Measurements from ENCODE around the gene SRGN. TPM values are rescaled to one million over a fixed set of nuclear protein-coding genes. Genes with fewer than 3 reads are reported as not detected.

SRGN gene
- total RNA-seq, 1 donor from 2014 or later: 24.8 TPM

DNA sequence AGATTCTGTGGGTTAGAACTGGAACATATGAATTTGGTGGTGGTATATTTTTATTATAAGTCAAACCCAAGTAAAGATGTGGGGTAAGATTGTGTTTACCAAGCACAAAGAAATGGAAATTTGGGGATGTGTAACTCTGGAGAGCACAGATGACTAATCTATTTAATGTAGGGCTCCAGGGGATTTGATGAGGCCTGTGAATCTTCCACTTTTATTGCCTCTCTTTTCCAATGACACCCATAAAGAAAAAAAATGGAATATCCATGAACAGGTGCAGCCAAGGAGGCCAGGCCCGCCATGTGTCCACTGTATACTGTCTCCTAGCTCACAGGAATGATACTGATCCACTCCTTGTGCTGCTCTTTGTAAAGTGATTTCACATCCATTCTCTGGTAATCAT, 2.8 kb downstream of the SRGN start:
- no peak for DNase-seq

DNA sequence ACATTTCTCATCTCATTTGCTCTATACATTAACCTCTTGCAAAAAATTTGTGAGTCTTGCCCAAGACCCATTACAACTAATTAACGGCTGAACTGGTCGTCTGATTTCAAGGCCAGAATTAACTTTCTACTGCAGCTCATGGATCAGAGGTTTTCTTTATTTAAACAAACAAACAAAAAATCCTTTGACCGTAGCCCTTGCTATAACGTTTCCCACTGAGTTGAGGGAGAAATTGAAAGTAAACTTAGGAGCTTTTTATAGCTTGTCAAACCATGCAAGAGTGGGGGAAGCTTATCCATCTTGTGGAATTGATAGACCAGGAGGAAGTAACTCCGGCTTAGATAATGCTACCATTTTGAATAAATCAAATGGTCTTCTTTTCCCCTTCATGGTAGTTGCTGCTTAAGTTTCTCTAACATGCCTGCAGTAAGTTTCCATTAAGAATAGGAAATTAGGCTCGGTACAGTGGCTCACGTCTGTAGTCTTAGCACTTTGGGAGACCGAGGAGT, 3.3 kb downstream of the SRGN start:
- no peak for DNase-seq

DNA sequence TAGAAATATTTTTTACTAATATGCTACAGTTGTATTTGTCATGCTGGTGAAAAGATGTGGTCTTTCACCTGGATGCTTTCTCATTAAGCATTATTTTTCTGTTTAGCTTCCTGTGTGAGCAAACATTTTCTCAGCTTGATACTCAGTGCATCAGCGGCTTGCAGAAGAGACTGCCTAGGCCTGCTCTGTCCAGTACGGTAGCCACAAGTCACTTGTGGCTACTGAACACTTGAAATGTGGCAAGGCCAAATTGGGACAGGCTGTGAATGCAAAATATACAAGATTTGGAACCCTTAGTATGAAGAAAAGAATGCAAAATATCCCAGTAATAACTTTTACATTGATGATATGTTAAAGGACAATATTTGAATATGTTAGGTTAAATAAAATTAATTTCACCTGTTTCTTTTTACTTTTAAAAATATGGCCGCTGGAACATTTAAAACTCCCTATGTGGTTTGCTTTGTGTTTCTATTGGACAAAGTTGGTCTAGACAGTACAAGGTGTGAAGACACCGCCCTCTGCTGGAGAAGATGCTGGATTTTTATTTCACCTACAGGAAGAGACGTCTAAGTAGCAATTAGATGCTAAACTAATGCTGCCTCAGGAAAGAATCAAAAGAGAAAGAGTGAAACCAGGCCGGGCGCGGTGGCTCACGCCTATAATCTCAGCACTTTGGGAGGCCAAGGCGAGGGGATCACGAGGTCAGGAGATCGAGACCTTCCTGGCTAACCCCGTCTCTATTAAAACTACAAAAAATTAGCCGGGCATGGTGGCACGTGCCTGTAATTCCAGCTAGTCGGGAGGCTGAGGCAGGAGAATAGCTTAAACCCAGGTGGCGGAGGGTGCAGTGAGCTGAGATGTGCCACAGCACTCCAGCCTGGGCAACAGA, 5.3 kb downstream of the SRGN start:
- no peak for DNase-seq

DNA sequence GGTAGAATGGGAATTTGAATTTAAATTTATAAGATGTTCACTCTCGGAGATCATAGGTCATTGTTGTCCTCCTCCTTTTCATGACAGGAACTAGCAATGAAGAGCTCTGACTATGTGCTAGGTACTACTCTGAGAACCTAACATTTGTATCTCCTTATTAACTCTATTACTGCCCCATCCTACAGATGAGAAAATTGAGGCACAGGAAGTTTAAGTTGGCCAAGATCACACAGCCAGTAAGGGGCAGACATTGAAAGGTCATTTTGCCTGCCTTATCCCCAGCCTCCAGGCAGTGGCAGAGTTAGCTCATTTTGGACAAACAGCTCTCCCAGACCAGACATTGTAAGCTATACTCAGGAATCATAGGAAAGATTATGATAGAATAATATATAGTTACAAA, 6.0 kb downstream of the SRGN start:
- no peak for DNase-seq

DNA sequence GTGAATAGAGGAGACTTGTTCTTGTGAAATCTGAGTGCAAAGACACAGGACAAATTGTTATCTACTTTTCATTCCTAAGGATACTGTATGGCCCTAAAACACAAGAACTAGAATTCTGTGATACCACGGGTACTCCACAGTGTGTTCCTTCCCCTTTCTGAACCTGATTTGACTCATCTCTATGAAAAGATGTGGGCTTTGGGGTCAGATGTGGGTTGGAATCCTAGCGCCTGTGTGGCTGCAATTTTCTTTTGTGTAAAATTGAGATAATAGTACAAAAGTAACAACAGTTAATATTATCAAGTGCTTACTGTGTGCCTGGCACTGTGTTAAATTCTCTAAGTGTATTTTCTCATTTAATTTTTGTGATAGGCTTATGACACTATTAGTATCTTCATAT, 8.1 kb downstream of the SRGN start:
- no peak for DNase-seq

DNA sequence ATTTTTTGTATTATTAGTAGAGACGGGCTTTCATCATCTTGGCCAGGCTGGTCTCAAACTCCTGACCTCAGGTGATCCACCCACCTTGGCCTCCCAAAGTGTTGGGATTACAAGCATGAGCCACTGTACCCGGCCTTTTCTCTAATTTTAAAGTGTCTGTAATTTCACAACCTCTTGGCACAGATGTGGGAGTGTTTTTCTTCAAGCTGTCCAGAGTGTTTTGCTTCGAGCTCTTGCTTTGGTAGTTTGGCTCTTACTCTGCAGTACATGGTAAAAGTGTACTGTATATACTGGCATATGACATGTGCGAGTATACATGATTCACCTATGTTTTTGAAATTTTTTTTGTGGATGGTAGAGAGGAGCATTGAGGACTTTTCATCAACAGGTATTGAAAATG, 9.8 kb downstream of the SRGN start:
- DNase-seq: no peak

DNA sequence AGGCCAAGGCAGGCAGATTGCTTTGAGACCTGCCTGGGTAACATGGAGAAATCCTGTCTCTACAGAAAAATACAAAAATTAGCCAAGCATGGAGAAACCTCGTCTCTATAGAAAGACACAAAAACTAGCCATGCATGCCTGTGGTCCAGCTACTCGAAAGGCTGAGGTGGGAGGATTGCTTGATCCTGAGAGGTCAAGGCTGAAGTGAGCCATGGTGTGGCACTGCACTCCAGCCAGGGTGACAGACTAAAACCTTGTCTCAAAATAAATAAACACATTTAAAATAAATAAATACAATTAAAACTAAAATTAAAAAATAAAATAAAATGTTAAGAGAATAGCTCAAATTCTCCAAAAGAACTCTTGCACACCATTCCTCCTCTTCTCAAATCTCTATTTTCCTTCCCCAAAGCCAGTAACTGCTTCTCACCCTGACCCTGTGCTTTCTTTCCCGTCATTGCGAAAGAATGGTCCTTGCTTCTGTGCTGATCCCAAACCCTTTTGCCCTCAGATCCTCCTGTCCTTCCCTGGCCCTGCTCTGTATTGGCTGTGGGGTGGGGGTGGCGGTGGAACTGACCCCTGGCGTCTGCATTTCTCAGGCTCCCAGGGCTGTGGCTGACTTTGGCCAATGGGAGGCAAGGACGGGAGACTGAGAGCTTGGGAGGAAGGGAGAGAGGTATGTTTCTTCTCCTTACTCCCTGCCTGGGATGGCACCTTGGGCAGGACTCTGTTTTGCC, 12.4 kb downstream of the SRGN start:
- no peak for DNase-seq

DNA sequence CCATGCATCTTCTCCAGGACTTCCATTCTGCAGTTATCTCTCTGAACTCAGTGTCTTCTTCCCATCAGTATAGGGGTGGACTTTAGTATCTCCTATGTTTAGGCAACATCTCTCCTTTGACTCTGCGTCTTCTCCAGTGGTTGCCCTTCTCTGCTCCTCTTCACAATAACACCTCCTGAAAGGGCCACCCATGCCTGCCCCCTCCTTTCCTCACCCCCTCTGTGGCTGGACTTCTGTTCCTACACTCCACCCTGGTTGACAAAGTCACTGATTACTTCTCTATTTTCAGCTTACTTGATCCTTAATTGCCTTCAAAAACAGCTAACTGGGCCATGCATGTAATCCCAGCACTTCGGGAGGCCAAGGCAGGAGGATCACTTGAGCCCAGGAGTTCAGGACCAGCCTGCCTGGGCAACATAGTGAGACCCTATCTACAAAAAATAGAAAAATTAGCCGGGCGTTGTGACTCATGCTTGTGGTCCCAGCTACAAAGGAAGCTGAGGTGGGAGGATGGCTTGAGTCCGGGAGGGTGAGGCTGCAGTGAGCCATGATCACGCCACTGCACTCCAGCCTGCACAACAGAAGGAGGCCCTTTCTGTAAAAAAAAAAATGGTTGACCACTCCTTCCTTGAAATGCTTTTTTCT, 13.7 kb downstream of the SRGN start:
- DNase-seq: no peak

DNA sequence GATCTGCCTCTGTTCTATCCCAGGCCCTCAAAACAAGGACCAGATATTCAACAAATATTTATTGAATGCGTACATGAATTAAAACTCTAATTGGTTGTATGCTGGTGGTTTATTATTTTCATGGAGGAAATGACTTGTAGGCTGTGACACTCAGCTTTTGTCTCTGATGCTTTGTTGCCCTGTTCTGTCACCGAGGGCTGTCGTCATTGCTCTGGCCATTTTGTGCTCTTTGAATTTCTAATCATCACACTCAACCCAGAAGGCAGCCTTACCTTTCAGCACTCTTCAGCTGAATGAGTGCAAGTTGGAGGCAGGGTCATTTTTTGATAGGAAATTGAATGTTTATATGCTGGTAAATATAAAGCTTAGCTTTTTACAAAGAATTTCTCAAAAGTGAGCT, 14.5 kb downstream of the SRGN start:
- DNase-seq: no peak

DNA sequence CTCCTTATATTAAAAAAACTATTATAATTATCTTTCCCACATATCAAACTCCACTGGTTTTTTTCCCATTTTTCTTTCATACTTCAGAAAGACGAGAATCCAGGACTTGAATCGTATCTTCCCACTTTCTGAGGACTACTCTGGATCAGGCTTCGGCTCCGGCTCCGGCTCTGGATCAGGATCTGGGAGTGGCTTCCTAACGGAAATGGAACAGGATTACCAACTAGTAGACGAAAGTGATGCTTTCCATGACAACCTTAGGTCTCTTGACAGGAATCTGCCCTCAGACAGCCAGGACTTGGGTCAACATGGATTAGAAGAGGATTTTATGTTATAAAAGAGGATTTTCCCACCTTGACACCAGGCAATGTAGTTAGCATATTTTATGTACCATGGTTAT, 15.9 kb downstream of the SRGN start:
- DNase-seq: no peak

DNA sequence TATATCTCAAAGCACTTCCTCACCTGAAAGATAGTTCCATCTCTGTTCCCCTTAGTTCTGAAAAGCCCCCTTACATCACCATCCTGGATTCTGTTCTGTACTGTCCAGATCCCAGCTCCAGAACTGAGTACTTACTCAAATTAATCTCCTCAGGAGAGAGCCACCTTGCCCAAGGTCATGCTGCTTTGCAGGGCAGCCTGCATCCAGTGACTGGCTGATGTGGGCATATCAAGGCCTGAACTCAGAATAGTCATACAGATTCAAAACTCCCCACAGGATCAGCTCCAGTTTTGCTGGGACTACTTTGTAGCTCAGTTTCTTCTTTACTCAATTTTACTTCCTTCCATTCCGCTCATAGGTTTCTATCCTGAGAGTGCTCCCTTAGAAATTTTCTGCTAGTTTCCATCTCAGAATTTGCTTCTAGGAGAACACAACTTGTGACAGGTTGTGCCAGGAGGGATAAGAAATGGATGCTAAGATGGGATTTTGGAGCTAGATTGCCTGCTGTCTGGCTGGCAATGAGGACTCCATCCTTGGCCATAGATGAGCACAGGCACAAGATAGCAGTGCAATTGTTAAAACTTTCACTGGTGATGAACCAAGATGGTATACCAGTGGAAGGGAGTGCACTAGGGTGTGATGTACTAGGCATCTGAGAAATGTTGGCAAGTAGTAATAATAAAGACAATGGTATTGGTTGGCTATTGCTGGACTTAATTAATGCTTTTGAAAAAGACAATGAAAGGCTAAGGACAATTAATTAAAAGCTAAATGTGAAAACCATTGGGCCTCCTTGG, 17.3 kb downstream of the SRGN start:
- DNase-seq: no peak

DNA sequence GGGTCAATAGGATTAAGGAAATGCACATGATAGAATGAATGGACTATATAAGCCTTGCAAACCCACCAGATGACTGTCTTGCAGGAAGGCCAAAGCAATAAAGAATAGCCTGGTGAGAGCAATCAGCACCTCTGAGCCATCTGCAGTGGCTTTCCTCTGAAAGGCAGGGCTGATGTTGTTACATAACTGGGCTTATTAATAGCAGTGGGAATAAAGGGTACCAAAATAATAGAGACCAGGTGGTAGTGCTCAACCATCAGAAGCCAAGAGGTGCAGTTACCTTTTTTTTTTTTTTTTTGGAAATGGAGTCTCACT, 19.2 kb downstream of the SRGN start:
- no peak for DNase-seq

DNA sequence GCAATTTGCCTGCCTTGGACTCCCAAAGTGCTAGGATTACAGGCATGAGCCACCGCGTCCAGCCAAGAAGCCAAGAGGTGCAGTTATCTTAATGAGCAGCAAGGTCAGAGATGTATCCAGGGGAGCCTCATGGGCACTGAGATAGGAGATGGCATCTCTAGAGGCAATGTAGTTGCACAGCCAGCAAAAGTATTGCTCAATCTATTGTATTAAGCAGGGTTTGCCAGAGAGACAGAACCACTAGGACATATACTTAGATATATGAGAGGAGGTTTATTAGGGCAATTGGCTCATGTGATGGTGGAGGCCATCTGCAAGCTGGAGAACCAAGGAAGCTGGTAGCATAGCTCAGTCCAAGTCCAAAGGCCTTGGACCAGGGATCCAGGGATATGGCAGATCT, 19.8 kb downstream of the SRGN start:
- DNase-seq: no peak

DNA sequence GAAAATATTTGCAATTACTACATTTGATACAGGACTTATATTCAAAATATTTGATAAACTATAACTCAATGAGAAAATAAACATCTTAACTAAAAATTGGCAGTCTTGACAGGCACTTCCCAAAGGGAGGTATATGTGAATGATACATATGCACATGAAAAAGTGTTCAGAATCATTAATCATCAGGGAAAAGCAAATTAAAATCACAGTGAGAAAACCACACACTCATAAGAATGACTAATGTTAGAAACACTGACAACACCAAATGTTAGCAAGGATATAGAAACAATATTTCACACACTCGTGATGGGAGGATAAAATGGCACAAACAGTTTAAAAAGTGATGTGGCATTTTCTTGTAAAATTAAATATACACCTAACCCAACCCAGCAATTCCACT, 32.0 kb downstream of the SRGN start:
- no peak for DNase-seq

DNA sequence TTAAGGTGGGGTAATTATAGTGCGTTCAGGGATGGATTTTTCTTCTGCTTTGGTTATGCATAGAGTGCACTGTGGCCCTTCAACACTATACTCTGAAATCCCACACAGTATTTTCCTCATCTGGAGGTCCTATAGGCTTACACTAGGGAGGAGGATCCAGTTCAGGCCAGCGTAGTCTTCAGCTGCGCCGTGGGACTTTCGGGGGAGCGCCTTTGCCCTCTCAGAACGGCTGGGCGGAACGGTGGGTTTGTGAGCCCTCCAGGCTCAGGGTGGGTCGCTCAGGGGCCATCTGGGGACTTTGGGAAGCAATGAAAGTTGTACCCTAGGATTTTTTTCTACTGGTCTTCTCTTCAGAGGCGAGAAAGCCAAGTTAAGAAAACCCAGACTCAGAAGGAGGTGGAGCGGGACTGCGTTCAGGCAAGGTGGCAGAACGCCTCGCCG, 35.4 kb downstream of the SRGN start:
- no peak for DNase-seq

DNA sequence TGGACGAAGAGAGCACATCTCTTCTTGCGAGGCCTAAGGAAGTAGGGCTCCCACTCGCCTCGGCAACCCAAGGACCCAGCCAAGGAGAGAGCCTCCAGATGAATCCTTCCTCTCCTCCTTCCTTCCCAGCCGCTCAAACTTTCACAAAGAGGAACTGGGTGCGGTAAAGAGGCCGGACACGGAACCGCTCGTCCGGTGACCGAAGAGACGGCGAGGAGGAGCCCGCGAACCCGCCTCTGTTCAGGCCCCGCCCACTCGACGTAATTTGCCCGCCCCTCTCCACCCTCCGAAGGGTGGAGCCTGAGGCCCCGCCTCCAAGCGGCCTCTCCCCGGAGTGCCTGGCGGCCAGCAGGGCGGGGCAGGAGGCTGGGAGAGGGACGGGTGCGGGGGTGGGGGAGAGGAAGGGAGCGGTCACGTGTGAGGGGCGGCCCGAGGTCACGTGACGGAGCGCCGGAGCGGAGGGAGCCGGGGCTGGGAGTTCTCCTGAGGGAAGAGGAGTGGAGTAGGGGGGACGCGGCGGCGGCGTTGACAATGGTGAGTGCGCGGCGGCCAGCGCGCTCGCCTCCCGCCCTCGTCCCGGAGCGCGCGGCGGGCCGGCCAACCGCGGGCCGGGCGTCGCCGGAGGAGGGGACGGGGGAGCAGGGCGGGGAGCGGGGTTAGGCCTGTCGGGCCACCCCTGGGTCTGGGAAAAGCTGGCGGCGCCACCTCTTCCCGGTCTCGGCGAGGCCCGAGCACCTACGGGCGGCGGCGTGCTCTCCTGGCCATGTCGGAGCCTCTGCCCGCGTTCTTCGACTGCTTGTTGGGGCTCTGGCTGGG, 36.1 kb downstream of the SRGN start, which contains the start of gene VPS26A:
VPS26A (plus strand) TSS at position 432 of the 816 bp plus-strand sequence; CDS start at position 532, 100 bp downstream.
- peak; percentile 100 for DNase-seq

DNA sequence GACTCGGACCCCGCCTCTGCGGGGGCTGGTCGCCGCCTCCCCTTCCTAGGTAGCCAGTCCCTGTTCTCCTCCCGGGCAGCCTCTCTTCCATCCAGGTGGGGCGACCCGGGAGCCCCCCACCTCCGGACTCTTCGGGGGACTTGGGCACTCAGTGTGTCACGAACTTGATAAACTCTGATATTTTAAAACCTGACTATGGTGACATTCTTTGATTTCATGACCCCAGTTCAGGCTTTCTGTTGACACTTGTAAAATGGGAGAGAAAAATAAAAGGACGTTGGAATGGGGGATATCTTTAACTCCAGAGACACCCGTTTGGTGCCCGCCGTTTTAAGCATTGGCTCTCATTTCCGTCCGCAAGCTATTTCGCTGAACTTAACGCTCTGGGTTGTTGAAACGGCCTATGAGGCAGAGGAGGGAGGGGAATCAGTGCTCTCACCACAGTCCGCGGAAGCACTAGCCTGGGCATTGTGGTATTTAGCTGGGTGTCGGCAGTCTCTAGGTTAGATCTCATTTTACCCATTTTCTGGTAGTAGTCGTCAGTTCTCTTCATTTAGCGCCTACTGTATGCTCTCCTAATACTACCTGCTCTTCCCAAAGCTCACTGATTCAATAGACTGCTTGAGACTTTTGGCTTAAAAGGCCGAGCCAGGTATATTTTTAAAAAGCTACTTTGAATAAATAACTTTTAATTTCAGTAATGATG, 36.8 kb downstream of the SRGN start:
- peak; percentile 30 for DNase-seq

DNA sequence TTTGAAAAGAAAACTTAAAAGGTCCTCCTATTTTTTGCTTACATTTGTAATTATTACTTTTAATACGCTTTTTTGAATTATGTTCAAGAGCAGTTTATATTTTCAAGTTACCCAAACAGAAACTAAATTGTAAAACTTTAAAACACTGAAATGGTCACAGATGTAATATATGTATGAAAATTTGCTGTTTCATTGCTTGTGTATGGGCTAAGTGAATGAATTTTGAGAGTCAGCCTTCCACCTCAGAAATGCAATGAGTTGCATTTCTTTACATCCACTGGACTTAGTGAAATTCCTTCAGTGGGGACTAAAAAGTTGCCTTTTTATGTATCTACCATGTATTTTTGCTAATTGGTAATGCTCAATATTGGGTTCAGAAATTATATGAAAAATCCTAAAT, 37.7 kb downstream of the SRGN start:
- DNase-seq: no peak

DNA sequence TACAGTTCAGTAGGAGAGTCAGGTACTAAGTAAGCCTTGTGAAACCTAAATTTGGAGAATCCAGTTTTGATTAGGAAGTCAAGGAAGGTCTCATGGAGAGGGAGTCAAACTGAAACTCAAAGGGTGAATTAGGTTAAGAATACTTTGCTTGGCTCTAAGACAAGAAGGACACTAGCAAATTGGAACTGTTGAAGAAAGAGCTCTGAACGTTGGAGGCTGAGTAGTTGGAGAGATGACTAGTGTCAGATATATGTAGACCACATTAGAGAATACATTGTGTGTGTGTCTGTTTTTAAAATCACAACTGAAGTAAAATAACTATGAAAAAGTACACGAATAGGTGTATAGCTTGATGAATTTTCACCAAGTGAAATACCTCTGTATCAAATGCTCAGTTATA, 42.3 kb downstream of the SRGN start:
- DNase-seq: no peak

DNA sequence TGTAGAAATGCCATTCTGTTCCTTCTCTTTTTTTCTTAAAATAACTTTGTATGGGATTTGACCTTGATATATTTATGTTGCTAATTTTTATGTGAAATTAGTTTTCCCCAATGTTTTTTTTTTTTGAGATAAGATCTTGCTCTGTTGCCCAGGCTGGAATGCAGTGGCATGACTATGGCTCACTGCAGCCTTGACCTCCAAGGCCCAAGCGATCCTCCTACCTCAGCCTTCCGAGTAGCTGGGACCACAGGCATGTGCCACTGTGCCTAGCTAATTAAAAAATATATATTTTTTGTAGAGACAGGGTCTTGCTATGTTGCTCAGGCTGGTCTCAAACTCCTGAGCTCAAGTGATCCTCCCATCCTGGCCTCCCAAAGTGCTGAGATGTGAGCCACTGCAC, 52.1 kb downstream of the SRGN start:
- DNase-seq: no peak

DNA sequence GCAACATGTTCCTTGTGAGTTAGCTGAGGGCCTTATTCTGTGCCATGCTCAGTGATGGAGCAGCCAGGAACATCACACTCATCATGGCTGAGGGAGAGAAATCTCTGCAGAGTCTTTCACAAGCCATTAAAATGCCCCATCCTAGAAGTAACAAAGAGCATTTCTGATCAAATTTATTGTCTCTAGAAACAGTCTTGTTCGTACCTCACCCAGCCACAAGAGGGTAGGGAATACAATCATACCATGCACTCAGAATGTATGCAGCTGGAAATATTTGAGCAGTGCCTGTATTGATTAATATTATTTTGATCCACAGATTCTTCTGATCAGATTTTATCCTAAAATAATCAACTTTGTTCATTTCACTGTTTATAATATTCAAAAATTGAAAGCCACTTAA, 53.4 kb downstream of the SRGN start:
- no peak for DNase-seq
